HepG2 (cell line): Measurements from ENCODE around the gene PPME1. TPM values are rescaled to one million over a fixed set of nuclear protein-coding genes. Genes with fewer than 3 reads are reported as not detected.
A peak's percentile ranks its signal among the peaks of the same experiment; 100 is the strongest.

ENCODE experiments used
- BRD4 ChIP-seq: sonication (generic); formaldehyde crosslinking; IDR thresholded peaks from 2 replicates; pipeline ENCODE4 v1.4.0; 2020; ENCODE audit warnings: missing genetic modification reagents
- ELF3 ChIP-seq: IDR thresholded peaks from 2 replicates; pipeline ENCODE4 v1.6.1; 2016; ENCODE audit warnings: missing genetic modification reagents, missing compliant biosample characterization
- FOSL1 ChIP-seq: sonication (generic); formaldehyde crosslinking; IDR thresholded peaks from 2 replicates; pipeline ENCODE4 v1.9.0; 2021; ENCODE audit warnings: missing genetic modification reagents, borderline replicate concordance
- HOXA3 ChIP-seq: sonication (generic); formaldehyde crosslinking; IDR thresholded peaks from 2 replicates; pipeline ENCODE4 v1.5.0; 2020; ENCODE audit warnings: missing genetic modification reagents
- JUNB ChIP-seq: sonication (generic); formaldehyde crosslinking; IDR thresholded peaks from 2 replicates; pipeline ENCODE4 v1.8.0; 2022; ENCODE audit warnings: missing genetic modification reagents, mild to moderate bottlenecking, borderline replicate concordance
- KAT8 ChIP-seq: IDR thresholded peaks from 2 replicates; pipeline ENCODE4 v1.6.1; 2016; ENCODE audit warnings: missing genetic modification reagents, missing compliant biosample characterization
- MAZ ChIP-seq, 2 experiments: sonication (generic) in 1 of 2; formaldehyde crosslinking in 1 of 2; IDR thresholded peaks; 2 replicates each; pipeline versions ENCODE4 v1.5.0 to v1.6.1; 2012 to 2020; ENCODE audit warnings: low read depth in 2 of 2, mild to moderate bottlenecking in 2 of 2, borderline replicate concordance in 1 of 2, improper control_type of control experiment in 1 of 2, low read length in 1 of 2, missing genetic modification reagents in 1 of 2, moderate library complexity in 1 of 2
- NFIB ChIP-seq: sonication (generic); formaldehyde crosslinking; IDR thresholded peaks from 2 replicates; pipeline ENCODE4 v1.9.0; 2021; ENCODE audit warnings: missing genetic modification reagents, mild to moderate bottlenecking, borderline replicate concordance
- NFIC ChIP-seq: IDR thresholded peaks from 2 replicates; pipeline ENCODE4 v1.6.1; 2012; ENCODE audit warnings: mild to moderate bottlenecking, low read length, inconsistent platforms
- NPAS2 ChIP-seq: sonication (generic); formaldehyde crosslinking; IDR thresholded peaks from 2 replicates; pipeline ENCODE4 v1.8.0; 2022; ENCODE audit warnings: mild to moderate bottlenecking, missing genetic modification reagents, borderline replicate concordance
- NRL ChIP-seq: sonication (generic); formaldehyde crosslinking; IDR thresholded peaks from 2 replicates; pipeline ENCODE4 v1.5.0; 2020; ENCODE audit warnings: missing genetic modification reagents, mild to moderate bottlenecking, moderate library complexity, borderline replicate concordance
- RARA ChIP-seq: IDR thresholded peaks from 2 replicates; pipeline ENCODE4 v1.6.1; 2016; ENCODE audit warnings: missing genetic modification reagents, missing compliant biosample characterization
- XRCC5 ChIP-seq: fragments of 200-400 bp; formaldehyde crosslinking; optimal IDR thresholded peaks from 2 replicates; pipeline ENCODE3; 2017; ENCODE audit warnings: mild to moderate bottlenecking, low read length
- ZIK1 ChIP-seq: sonication (generic); formaldehyde crosslinking; IDR thresholded peaks from 2 replicates; pipeline ENCODE4 v1.5.0; 2020; ENCODE audit warnings: mild to moderate bottlenecking, low read depth, missing genetic modification reagents, borderline replicate concordance
- ZKSCAN5 ChIP-seq: sonication (generic); formaldehyde crosslinking; IDR thresholded peaks from 2 replicates; pipeline ENCODE4 v1.5.1; 2020; ENCODE audit warnings: mild to moderate bottlenecking, missing genetic modification reagents
- ZKSCAN8 ChIP-seq: IDR thresholded peaks from 2 replicates; pipeline ENCODE4 v1.6.1; 2016; ENCODE audit warnings: borderline replicate concordance, missing genetic modification reagents, missing compliant biosample characterization
- ZNF143 ChIP-seq: sonication (generic); formaldehyde crosslinking; IDR thresholded peaks from 2 replicates; pipeline ENCODE4 v1.4.0; 2020; ENCODE audit warnings: missing genetic modification reagents
- ZNF160 ChIP-seq: sonication (generic); formaldehyde crosslinking; IDR thresholded peaks from 2 replicates; pipeline ENCODE4 v1.8.0; 2022; ENCODE audit warnings: mild to moderate bottlenecking, inconsistent platforms, missing genetic modification reagents
- ZNF460 ChIP-seq: sonication (generic); formaldehyde crosslinking; IDR thresholded peaks from 2 replicates; pipeline ENCODE4 v1.5.1; 2020; ENCODE audit warnings: missing genetic modification reagents, mild to moderate bottlenecking, borderline replicate concordance
- ZNF543 ChIP-seq: sonication (generic); formaldehyde crosslinking; IDR thresholded peaks from 2 replicates; pipeline ENCODE4 v1.4.0; 2020; ENCODE audit warnings: mild to moderate bottlenecking, missing genetic modification reagents
- ZNF563 ChIP-seq: sonication (generic); formaldehyde crosslinking; IDR thresholded peaks from 2 replicates; pipeline ENCODE4 v1.8.0; 2022; ENCODE audit warnings: mild to moderate bottlenecking, moderate library complexity, missing genetic modification reagents
- ZXDC ChIP-seq: sonication (generic); formaldehyde crosslinking; IDR thresholded peaks from 2 replicates; pipeline ENCODE4 v1.5.0; 2020; ENCODE audit warnings: mild to moderate bottlenecking, missing genetic modification reagents
- polyA plus RNA-seq, 8 experiments: library from polyadenylated mRNA; depleted of rRNA in 3 of 8; stranded (reverse) in 7 of 8; unstranded in 1 of 8; fragments of >200 nt; fragmentation: Illumina TruSeq in 4 of 8; extraction: Trizol in 4 of 8; gene quantifications; 2 replicates each; pipeline versions ENCODE4 v1.2.1 to v1.2.3, GENCODE V29; 2011 to 2016; ENCODE audit warnings: low read depth in 4 of 8, missing spikeins in 1 of 8, mixed read lengths in 1 of 8; ENCODE audit not compliant: insufficient read depth in 1 of 8
- total RNA-seq, 5 experiments: library from RNA; depleted of rRNA; stranded (reverse); fragments of >200 nt; fragmentation: Illumina TruSeq; extraction: Trizol; gene quantifications; 2 replicates each; pipeline ENCODE4 v1.2.3, GENCODE V29; 2016; ENCODE audit warnings: low read depth in 1 of 5

The PPME1 gene
- total and polyA plus RNA-seq, 2 of the 13 experiments (the other 11 are each of a cell fraction or from before 2014, with no cell fraction given), result 31.3 to 56.0 TPM

- TF ChIP-seq KAT8 (CRISPR knock-in tag) (peak; percentile 90), ZNF160 (no peak), ZKSCAN5 (CRISPR knock-in tag) (no peak), ZIK1 (CRISPR knock-in tag) (peak; percentile 61; the same call in 1 of the 2 replicates), JUNB (no peak), HOXA3 (CRISPR knock-in tag) (peak; percentile 75; the same call in 1 of the 2 replicates), NFIC (no peak), ELF3 (CRISPR knock-in tag) (peak; percentile 82), RARA (no peak; the same call in 1 of the 2 replicates), ZKSCAN8 (CRISPR knock-in tag) (peak; percentile 34; the same call in 1 of the 2 replicates), ZXDC (no peak), NRL (CRISPR knock-in tag) (no peak; the same call in none of the 2 replicates), ZNF543 (CRISPR knock-in tag) (peak; percentile 80; the same call in 1 of the 2 replicates), FOSL1 (CRISPR knock-in tag) (no peak), ZNF143 (CRISPR knock-in tag) (peak; percentile 95), MAZ (IDR thresholded peaks at IDR 0.05; ENCODE audit: borderline replicate concordance, low read depth, low read length) (no peak), MAZ (CRISPR knock-in tag; IDR thresholded peaks at IDR 0.05; ENCODE audit: low read depth) (peak; percentile 95), NPAS2 (CRISPR knock-in tag) (no peak), NFIB (CRISPR knock-in tag) (no peak), ZNF563 (CRISPR knock-in tag) (peak; percentile 92; the same call in 1 of the 2 replicates), BRD4 (CRISPR knock-in tag) (peak; percentile 89; the same call in 1 of the 2 replicates), XRCC5 (peak; percentile 92), ZNF460 (CRISPR knock-in tag) (no peak)
Observed at GRCh38 chr11:74170694-74171629, at the start of gene PPME1, which contains the start of gene C2CD3 (continued).
